Adipocyte (in vitro differentiated cells): ENCODE data around the gene YBEY.
A peak's percentile ranks its signal among the peaks of the same experiment; 100 is the strongest.

Experiments
- DNase-seq: peaks from one replicate; pipeline ENCODE4 v3.0.0-alpha.2; 2015; ENCODE audit warnings: low read depth
- H3K27me3 ChIP-seq: replicated peaks from 2 replicates; pipeline ENCODE4 v1.7.0; 2013; ENCODE audit warnings: mild to moderate bottlenecking, low read length, moderate library complexity; ENCODE audit not compliant: control insufficient read depth, insufficient read depth
- H3K36me3 ChIP-seq: 2 replicates; pipeline ENCODE4 v1.7.0; 2013; ENCODE audit warnings: low read length, mild to moderate bottlenecking, moderate library complexity; ENCODE audit not compliant: control insufficient read depth, insufficient read depth, severe bottlenecking
- H3K4me1 ChIP-seq: 2 replicates; pipeline ENCODE4 v1.7.0; 2013; ENCODE audit warnings: mild to moderate bottlenecking, low read length, moderate library complexity; ENCODE audit not compliant: control insufficient read depth, insufficient read depth
- H3K4me3 ChIP-seq: 2 replicates; pipeline ENCODE4 v1.7.0; 2013; ENCODE audit warnings: mild to moderate bottlenecking, low read length, moderate library complexity
- H3K9ac ChIP-seq: 2 replicates; pipeline ENCODE4 v1.7.0; 2013; ENCODE audit warnings: mild to moderate bottlenecking, low read length, moderate library complexity
- H3K9me3 ChIP-seq: 2 replicates; pipeline ENCODE4 v1.7.0; 2013; ENCODE audit warnings: mild to moderate bottlenecking, low read length, moderate library complexity; ENCODE audit not compliant: control insufficient read depth

YBEY gene

GRCh38 chr21:46289655-46290179 is 3.6 kb downstream of the YBEY start:
- Histone ChIP-seq H3K4me1 (peaks cover 22% of the 10 kb centered on the region), H3K27me3 (no peaks in the 10 kb centered on the region), H3K9me3 (no peaks in the 10 kb centered on the region), H3K36me3 (peaks cover 11% of the 10 kb centered on the region), H3K4me3 (no peak overlapping the region), H3K9ac (no peak overlapping the region)
- DNase-seq: no peak

GRCh38 chr21:46291561-46291960 is 5.4 kb downstream of the YBEY start:
- Histone ChIP-seq H3K27me3 (no peaks in the 10 kb centered on the region), H3K36me3 (peaks cover 11% of the 10 kb centered on the region), H3K9ac (no peak overlapping the region), H3K4me3 (no peak overlapping the region), H3K9me3 (no peaks in the 10 kb centered on the region), H3K4me1 (peaks cover 29% of the 10 kb centered on the region)
- no peak for DNase-seq

GRCh38 chr21:46294647-46295176 is 8.6 kb downstream of the YBEY start:
- no peak overlapping the region for H3K4me3 ChIP-seq
- H3K9me3 ChIP-seq: no peaks in the 10 kb centered on the region
- H3K9ac ChIP-seq: peak overlapping the region; percentile 58
- peak; percentile 54 for DNase-seq
- peaks cover 23% of the 10 kb centered on the region for H3K4me1 ChIP-seq
- H3K27me3 ChIP-seq: no peaks in the 10 kb centered on the region
- H3K36me3 ChIP-seq: peaks cover 11% of the 10 kb centered on the region

- DNase-seq: peak; percentile 34
- no peaks in the 10 kb centered on the region for H3K9me3 ChIP-seq
- no peak overlapping the region for H3K4me3 ChIP-seq
- H3K4me1 ChIP-seq: peaks cover 23% of the 10 kb centered on the region
- H3K27me3 ChIP-seq: no peaks in the 10 kb centered on the region
- H3K36me3 ChIP-seq: peaks cover 11% of the 10 kb centered on the region
- peak overlapping the region; percentile 58 for H3K9ac ChIP-seq
Observed at GRCh38 chr21:46295177-46295770, 9.1 kb downstream of the YBEY start.

- Histone ChIP-seq H3K4me1 (peaks cover 23% of the 10 kb centered on the region), H3K27me3 (no peaks in the 10 kb centered on the region), H3K36me3 (peaks cover 11% of the 10 kb centered on the region), H3K9me3 (no peaks in the 10 kb centered on the region), H3K4me3 (peak overlapping the region; percentile 66), H3K9ac (peak overlapping the region; percentile 81)
- DNase-seq: peak; percentile 64
Observed at GRCh38 chr21:46295996-46296752, 10.0 kb downstream of the YBEY start.

- H3K4me3 ChIP-seq: peak overlapping the region; percentile 67
- peak overlapping the region; percentile 82 for H3K9ac ChIP-seq
- DNase-seq: no peak
- no peaks in the 10 kb centered on the region for H3K36me3 ChIP-seq
- no peaks in the 10 kb centered on the region for H3K9me3 ChIP-seq
- no peaks in the 10 kb centered on the region for H3K27me3 ChIP-seq
- H3K4me1 ChIP-seq: peaks cover 23% of the 10 kb centered on the region
Observed at GRCh38 chr21:46297338-46298271, 11.5 kb downstream of the YBEY start.

GRCh38 chr21:46299167-46299566 is 13.0 kb downstream of the YBEY start:
- Histone ChIP-seq H3K9ac (no peak overlapping the region), H3K27me3 (no peaks in the 10 kb centered on the region), H3K4me1 (peaks cover 23% of the 10 kb centered on the region), H3K9me3 (no peaks in the 10 kb centered on the region), H3K36me3 (no peaks in the 10 kb centered on the region), H3K4me3 (no peak overlapping the region)
- no peak for DNase-seq

GRCh38 chr21:46301759-46302158 is 15.6 kb downstream of the YBEY start:
- no peak for DNase-seq
- Histone ChIP-seq H3K4me3 (no peak overlapping the region), H3K36me3 (no peaks in the 10 kb centered on the region), H3K9me3 (no peaks in the 10 kb centered on the region), H3K9ac (no peak overlapping the region), H3K4me1 (peaks cover 9% of the 10 kb centered on the region), H3K27me3 (no peaks in the 10 kb centered on the region)

GRCh38 chr21:46304437-46304836 is 18.3 kb downstream of the YBEY start:
- Histone ChIP-seq H3K9me3 (no peaks in the 10 kb centered on the region), H3K4me3 (no peak overlapping the region), H3K4me1 (no peaks in the 10 kb centered on the region), H3K36me3 (no peaks in the 10 kb centered on the region), H3K27me3 (no peaks in the 10 kb centered on the region), H3K9ac (no peak overlapping the region)
- DNase-seq: no peak

GRCh38 chr21:46304955-46305354 is 18.8 kb downstream of the YBEY start:
- no peak for DNase-seq
- Histone ChIP-seq H3K36me3 (no peaks in the 10 kb centered on the region), H3K27me3 (no peaks in the 10 kb centered on the region), H3K4me1 (no peaks in the 10 kb centered on the region), H3K9ac (no peak overlapping the region), H3K4me3 (no peak overlapping the region), H3K9me3 (no peaks in the 10 kb centered on the region)

- H3K36me3 ChIP-seq: no peaks in the 10 kb centered on the region
- no peak overlapping the region for H3K4me3 ChIP-seq
- DNase-seq: no peak
- no peak overlapping the region for H3K9ac ChIP-seq
- no peaks in the 10 kb centered on the region for H3K4me1 ChIP-seq
- no peaks in the 10 kb centered on the region for H3K27me3 ChIP-seq
- H3K9me3 ChIP-seq: no peaks in the 10 kb centered on the region
Observed at GRCh38 chr21:46307625-46308024, 21.5 kb downstream of the YBEY start.
